Activated T-cell treated with anti-CD3 and anti-CD28 coated beads, Interleukin-2, amount 50 U/mL, for 4 hours (primary cell): Measurements from ENCODE around the gene LEFTY1. TPM values are rescaled to one million over a fixed set of nuclear protein-coding genes. Genes with fewer than 3 reads are reported as not detected.

Experiments
- ATAC-seq, 2 donors: fragments of 200-7000 bp; cut with Tn5 transposase; one replicate each; pipeline ENCODE4 v1.10.0; 2021
- DNase-seq: peaks from one replicate; pipeline ENCODE4 v3.0.0-alpha.2; 2020
- H3K27me3 Mint-ChIP-seq: one replicate; pipeline ENCODE4 v1.8.0; 2021; ENCODE audit warnings: low read depth, mixed read lengths
- H3K36me3 Mint-ChIP-seq: one replicate; pipeline ENCODE4 v1.8.0; 2022; ENCODE audit warnings: mixed read lengths; ENCODE audit not compliant: insufficient read depth
- H3K4me1 Mint-ChIP-seq: one replicate; pipeline ENCODE4 v1.8.0; 2021; ENCODE audit warnings: low read depth, mixed read lengths
- H3K4me3 Mint-ChIP-seq: one replicate; pipeline ENCODE4 v1.8.0; 2021; ENCODE audit warnings: mild to moderate bottlenecking, moderate library complexity, mixed read lengths
- H3K9me3 Mint-ChIP-seq: one replicate; pipeline ENCODE4 v1.8.0; 2021; ENCODE audit warnings: mixed read lengths
- total RNA-seq, 3 donors: library from RNA; stranded (reverse); gene quantifications; one replicate each; pipeline ENCODE4 v1.2.1, GENCODE V29; 2021

LEFTY1 gene
- total RNA-seq, 3 donors from 2014 or later, result 0.22 TPM; not detected in 2

GRCh38 chr1:225863167-225863566, 25.8 kb downstream of the LEFTY1 start:
- H3K4me3 Mint-ChIP-seq, result no peak overlapping the region
- DNase-seq (no peak), ATAC-seq (no peak)
- peaks cover 32% of the 10 kb centered on the region for H3K4me1 Mint-ChIP-seq
- H3K9me3 Mint-ChIP-seq, result no peaks in the 10 kb centered on the region
- H3K27me3 Mint-ChIP-seq, result no peaks in the 10 kb centered on the region
- H3K36me3 Mint-ChIP-seq, result peaks cover 36% of the 10 kb centered on the region

DNA sequence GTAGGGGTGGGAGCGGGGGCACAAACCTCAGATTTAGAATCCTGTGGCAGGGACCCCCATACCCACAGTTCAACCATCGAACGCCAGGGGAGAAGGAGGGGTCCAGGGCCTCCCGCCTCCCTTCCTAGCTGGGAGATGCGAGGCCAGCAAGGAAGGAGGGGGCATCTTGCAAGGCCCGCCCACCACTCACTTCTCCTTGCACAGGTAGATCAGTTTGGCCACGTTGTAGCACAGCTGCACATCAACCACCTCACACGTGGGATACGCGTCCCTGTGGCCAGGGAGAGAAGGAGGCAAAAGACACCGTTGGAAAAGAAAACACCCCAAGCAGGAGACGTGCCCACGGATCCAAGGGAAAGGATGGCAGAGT, 26.4 kb downstream of the LEFTY1 start:
- no peak for DNase-seq

GRCh38 chr1:225861834-225862580, 26.9 kb downstream of the LEFTY1 start:
- Mint-ChIP-seq H3K27me3 (no peaks in the 10 kb centered on the region), H3K4me1 (peaks cover 23% of the 10 kb centered on the region), H3K9me3 (no peaks in the 10 kb centered on the region), H3K4me3 (no peak overlapping the region), H3K36me3 (peaks cover 35% of the 10 kb centered on the region)
- no peak for DNase-seq
- no peak for ATAC-seq

More for the DNA sequence above, 26.4 kb downstream of the LEFTY1 start:
- no peak for ATAC-seq
- Mint-ChIP-seq H3K36me3 (peaks cover 35% of the 10 kb centered on the region), H3K27me3 (no peaks in the 10 kb centered on the region), H3K4me3 (no peak overlapping the region), H3K4me1 (peaks cover 28% of the 10 kb centered on the region), H3K9me3 (no peaks in the 10 kb centered on the region)

- H3K36me3 Mint-ChIP-seq, result peaks cover 31% of the 10 kb centered on the region
- no peak overlapping the region for H3K4me3 Mint-ChIP-seq
- ATAC-seq (no peak), DNase-seq (no peak)
- H3K4me1 Mint-ChIP-seq, result peaks cover 12% of the 10 kb centered on the region
- H3K9me3 Mint-ChIP-seq, result no peaks in the 10 kb centered on the region
- no peaks in the 10 kb centered on the region for H3K27me3 Mint-ChIP-seq
These were observed 28.0 kb downstream of the LEFTY1 start for GRCh38 chr1:225860876-225861441.

- Mint-ChIP-seq H3K27me3 (no peaks in the 10 kb centered on the region), H3K36me3 (peaks cover 29% of the 10 kb centered on the region)
These were observed 28.8 kb downstream of the LEFTY1 start for GRCh38 chr1:225860107-225860506.

DNA sequence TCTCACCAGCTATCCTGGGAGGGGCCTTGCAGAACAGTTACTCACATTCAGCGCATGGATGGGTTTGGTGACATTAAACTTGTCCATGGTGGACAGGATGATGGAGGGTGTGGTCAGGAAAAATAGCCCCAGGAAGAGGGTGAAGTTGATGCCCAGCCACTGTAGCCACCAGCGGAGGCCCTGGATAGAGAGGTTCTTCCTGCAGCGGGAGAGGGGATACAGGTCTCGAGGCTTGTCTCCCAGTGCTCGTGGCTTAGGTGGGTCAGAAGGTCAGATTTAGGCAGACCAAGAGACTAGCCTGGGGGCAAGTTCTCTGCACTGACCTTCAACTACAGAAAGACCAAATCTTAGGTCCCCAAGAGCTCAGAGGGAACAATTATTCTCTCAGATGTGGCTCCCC, 29.8 kb downstream of the LEFTY1 start:
- peaks cover 33% of the 10 kb centered on the region for H3K36me3 Mint-ChIP-seq
- DNase-seq (no peak), ATAC-seq (no peak)
- H3K27me3 Mint-ChIP-seq, result no peaks in the 10 kb centered on the region
- peaks cover 15% of the 10 kb centered on the region for H3K4me1 Mint-ChIP-seq
- H3K4me3 Mint-ChIP-seq, result no peak overlapping the region
- H3K9me3 Mint-ChIP-seq, result no peaks in the 10 kb centered on the region

More at GRCh38 chr1:225860107-225860506, 28.8 kb downstream of the LEFTY1 start:
- Mint-ChIP-seq H3K4me3 (no peak overlapping the region), H3K4me1 (peaks cover 12% of the 10 kb centered on the region), H3K9me3 (no peaks in the 10 kb centered on the region)
- no peak for ATAC-seq
- no peak for DNase-seq

DNA sequence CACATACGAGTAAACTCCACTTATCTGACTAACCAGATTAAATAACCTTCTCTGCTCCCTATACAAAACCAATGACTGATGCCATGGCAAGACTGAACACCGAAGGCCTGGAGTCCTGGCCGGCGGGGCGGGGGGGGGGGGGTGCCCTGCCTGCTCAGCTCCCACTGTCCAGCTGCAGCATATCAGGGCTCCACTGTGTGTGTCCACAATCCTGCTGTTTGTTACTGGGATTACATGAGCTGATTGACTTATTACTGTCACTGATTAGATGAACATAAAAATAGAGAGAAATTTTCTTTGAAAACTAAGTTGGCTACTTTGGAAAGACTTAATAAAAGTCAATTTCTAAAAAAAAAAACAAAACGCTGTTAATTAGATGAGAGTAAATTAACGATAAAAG, 31.7 kb downstream of the LEFTY1 start:
- H3K9me3 Mint-ChIP-seq, result no peaks in the 10 kb centered on the region
- no peaks in the 10 kb centered on the region for H3K27me3 Mint-ChIP-seq
- DNase-seq (no peak), ATAC-seq (no peak)
- H3K4me1 Mint-ChIP-seq, result peaks cover 22% of the 10 kb centered on the region
- no peak overlapping the region for H3K4me3 Mint-ChIP-seq
- H3K36me3 Mint-ChIP-seq, result peaks cover 34% of the 10 kb centered on the region

- H3K9me3 Mint-ChIP-seq, result no peaks in the 10 kb centered on the region
- H3K36me3 Mint-ChIP-seq, result peaks cover 32% of the 10 kb centered on the region
- DNase-seq, result no peak
- no peak overlapping the region for H3K4me3 Mint-ChIP-seq
- H3K4me1 Mint-ChIP-seq, result peaks cover 32% of the 10 kb centered on the region
- ATAC-seq, result no peak
- H3K27me3 Mint-ChIP-seq, result no peaks in the 10 kb centered on the region
These were observed 33.2 kb downstream of the LEFTY1 start for GRCh38 chr1:225855503-225856300.

DNA sequence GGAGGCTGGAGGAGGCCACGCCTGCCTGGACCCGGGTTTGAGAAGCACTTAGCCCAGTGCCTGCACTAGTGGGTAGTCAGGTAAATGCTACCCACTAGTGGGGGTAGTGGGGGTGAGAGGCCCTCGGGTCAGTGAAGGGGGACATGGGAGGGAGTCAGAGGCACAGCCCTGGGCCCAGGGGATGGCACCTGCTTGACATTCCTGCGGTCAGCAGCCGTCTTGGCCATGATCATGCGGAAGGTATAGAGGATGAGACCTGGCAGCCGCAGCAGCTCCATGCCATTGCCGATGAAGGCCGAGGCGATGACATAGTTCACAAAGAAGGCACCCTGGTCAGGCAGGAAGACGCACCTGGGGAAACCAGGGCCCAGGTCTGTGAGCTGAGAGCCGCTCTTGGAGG, 35.5 kb downstream of the LEFTY1 start:
- Mint-ChIP-seq H3K4me1 (peaks cover 52% of the 10 kb centered on the region), H3K36me3 (peaks cover 30% of the 10 kb centered on the region), H3K4me3 (no peak overlapping the region), H3K9me3 (no peaks in the 10 kb centered on the region), H3K27me3 (no peaks in the 10 kb centered on the region)
- ATAC-seq, result no peak
- DNase-seq, result no peak

DNA sequence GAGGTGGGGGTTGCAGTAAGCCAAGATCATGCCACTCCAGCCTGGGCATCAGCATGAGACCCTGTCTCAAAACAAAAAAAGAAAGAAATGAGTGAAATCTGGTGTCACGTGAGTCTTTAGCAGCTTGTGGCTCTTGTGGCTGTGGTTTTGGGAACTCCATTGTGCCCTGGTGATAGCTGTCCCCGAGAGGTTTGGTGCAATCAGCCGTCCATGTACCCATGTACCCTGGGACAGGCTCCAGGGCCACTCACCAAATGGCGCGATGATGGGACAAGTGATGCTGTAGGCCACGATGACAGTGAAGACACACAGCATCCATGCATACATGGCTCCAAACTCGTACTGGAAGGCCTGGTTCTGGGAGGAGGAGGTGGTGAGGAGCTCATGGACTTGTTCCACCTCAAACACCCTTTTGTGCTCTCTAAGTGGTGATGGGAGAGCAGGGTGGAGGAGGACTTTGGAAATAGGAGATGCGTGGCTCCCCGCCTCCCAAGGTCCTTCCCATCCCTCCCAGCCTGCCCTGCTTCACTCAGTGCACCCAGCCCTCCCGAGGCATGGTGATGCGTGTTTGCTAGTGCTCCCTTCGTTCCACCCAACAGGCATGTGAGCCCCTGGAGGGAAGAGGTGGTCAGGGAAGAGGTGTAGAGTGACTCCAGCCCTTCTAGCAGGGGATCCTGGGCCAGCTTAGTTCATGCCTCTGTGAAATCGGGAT, 36.4 kb downstream of the LEFTY1 start:
- no peak for DNase-seq
- no peaks in the 10 kb centered on the region for H3K9me3 Mint-ChIP-seq
- peaks cover 29% of the 10 kb centered on the region for H3K36me3 Mint-ChIP-seq
- peaks cover 59% of the 10 kb centered on the region for H3K4me1 Mint-ChIP-seq
- H3K27me3 Mint-ChIP-seq, result no peaks in the 10 kb centered on the region
- H3K4me3 Mint-ChIP-seq, result no peak overlapping the region
- no peak for ATAC-seq

DNA sequence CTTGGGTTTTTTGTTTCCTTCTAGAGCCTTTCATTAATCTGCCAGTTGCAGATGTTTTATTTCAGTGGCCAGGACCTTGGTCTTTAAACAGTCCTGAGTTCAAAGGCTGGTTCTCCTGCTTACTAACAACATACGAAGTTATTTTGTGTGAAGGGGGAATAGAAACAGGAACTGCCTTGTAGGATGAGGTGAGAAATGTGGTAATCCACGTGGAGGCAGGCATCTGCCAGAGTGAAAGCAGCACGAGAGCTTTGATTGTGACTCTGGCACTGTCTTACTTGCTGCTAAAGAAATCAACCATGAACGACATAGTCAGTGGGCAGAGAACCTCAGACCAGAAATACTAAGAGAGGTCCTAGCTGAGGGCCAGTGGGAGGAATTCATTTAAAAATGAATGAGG, 37.1 kb downstream of the LEFTY1 start:
- DNase-seq (no peak), ATAC-seq (peak; percentile 62 to 64)
- H3K4me1 Mint-ChIP-seq, result peaks cover 59% of the 10 kb centered on the region
- H3K4me3 Mint-ChIP-seq, result no peak overlapping the region
- H3K36me3 Mint-ChIP-seq, result peaks cover 27% of the 10 kb centered on the region
- no peaks in the 10 kb centered on the region for H3K27me3 Mint-ChIP-seq
- H3K9me3 Mint-ChIP-seq, result no peaks in the 10 kb centered on the region

DNA sequence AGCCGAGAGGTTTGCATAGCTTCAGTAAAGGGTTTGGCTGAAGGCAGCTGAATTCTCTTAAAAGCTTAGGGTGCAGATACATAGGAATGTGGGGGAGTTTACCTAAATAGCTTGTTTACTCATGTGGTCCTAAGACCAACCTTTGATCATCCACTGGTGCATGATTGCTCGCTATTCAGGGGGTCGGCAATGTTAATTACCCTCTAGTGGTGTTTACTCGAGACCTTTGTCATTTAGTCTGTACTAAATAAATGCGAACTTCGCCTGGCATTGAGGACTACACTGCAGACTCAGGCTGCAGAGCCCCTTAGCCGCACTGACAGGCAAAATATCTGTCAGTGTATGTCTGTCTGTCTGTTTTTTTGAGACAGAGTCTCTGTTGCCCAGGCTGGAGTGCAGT, 38.6 kb downstream of the LEFTY1 start:
- H3K4me3 Mint-ChIP-seq, result no peak overlapping the region
- DNase-seq (no peak), ATAC-seq (no peak)
- H3K27me3 Mint-ChIP-seq, result no peaks in the 10 kb centered on the region
- peaks cover 56% of the 10 kb centered on the region for H3K4me1 Mint-ChIP-seq
- H3K36me3 Mint-ChIP-seq, result peaks cover 25% of the 10 kb centered on the region
- no peaks in the 10 kb centered on the region for H3K9me3 Mint-ChIP-seq

DNA sequence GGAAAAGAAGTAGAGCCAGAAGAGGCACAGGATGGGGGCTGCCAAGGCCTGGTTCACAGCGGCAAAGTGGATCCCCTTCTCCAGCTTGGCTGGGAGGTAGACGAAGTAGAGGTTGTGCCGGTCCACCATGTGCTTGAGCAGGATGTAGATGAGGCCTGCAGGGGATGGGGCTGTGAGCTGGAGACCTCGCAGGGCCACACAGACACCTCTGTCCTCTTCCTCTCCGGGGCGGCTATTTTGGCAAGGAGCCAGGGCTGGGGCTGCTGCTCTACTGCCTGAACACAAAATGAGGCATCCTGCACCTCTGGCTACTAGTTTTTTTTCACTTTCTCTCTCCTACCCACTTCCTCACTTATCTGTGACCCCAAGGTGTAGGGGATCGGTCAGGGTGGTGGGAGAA, 39.0 kb downstream of the LEFTY1 start:
- no peak overlapping the region for H3K4me3 Mint-ChIP-seq
- DNase-seq (peak; percentile 23), ATAC-seq (no peak)
- H3K4me1 Mint-ChIP-seq, result peaks cover 56% of the 10 kb centered on the region
- H3K27me3 Mint-ChIP-seq, result no peaks in the 10 kb centered on the region
- H3K9me3 Mint-ChIP-seq, result no peaks in the 10 kb centered on the region
- peaks cover 25% of the 10 kb centered on the region for H3K36me3 Mint-ChIP-seq
